Mesothelial cell of epicardium (in vitro differentiated cells): ENCODE data around the gene TUBGCP2. TPM values are rescaled to one million over a fixed set of nuclear protein-coding genes. Genes with fewer than 3 reads are reported as not detected.

Experiments used
- DNase-seq, 2 experiments: peaks; one replicate each; pipeline ENCODE4 v3.0.0; 2021; ENCODE audit warnings: low spot score in 2 of 2; ENCODE audit not compliant: unreplicated experiment in 2 of 2
- H3K27ac Mint-ChIP-seq: 2 replicates; pipeline ENCODE4 v1.8.0; 2021; ENCODE audit warnings: mixed read lengths
- H3K27me3 Mint-ChIP-seq: 2 replicates; pipeline ENCODE4 v1.8.0; 2021; ENCODE audit warnings: low read depth, mixed read lengths
- H3K36me3 Mint-ChIP-seq: 2 replicates; pipeline ENCODE4 v1.8.0; 2021; ENCODE audit warnings: mixed read lengths
- H3K4me1 Mint-ChIP-seq: 2 replicates; pipeline ENCODE4 v1.8.0; 2021; ENCODE audit warnings: mixed read lengths
- H3K4me3 Mint-ChIP-seq: 2 replicates; pipeline ENCODE4 v1.8.0; 2021; ENCODE audit warnings: mild to moderate bottlenecking, moderate library complexity, mixed read lengths
- H3K9me3 Mint-ChIP-seq: 2 replicates; pipeline ENCODE4 v1.8.0; 2021; ENCODE audit warnings: mixed read lengths
- CTCF ChIP-seq: fragments of 200-600 bp; sonication (generic); IDR thresholded peaks from one replicate; pipeline ENCODE4 v1.5.0; 2021; ENCODE audit warnings: antibody characterized with exemption; ENCODE audit not compliant: unreplicated experiment
- total RNA-seq: library from RNA; stranded (reverse); gene quantifications from 3 replicates; pipeline ENCODE4 v1.2.1, GENCODE V29; 2021

The TUBGCP2 gene
- total RNA-seq, 1 donor from 2014 or later = 69.6 TPM

- no peak for TF ChIP-seq CTCF
- Mint-ChIP-seq H3K4me1 (peaks cover 12% of the 10 kb centered on the region), H3K4me3 (no peak overlapping the region), H3K36me3 (no peaks in the 10 kb centered on the region), H3K9me3 (no peaks in the 10 kb centered on the region), H3K27me3 (no peaks in the 10 kb centered on the region), H3K27ac (no peak overlapping the region)
- DNase-seq = no peak
Observed at GRCh38 chr10:133354672-133355240, 46.1 kb upstream of the TUBGCP2 start.

- H3K36me3 Mint-ChIP-seq = no peaks in the 10 kb centered on the region
- H3K27ac Mint-ChIP-seq = no peak overlapping the region
- no peaks in the 10 kb centered on the region for H3K27me3 Mint-ChIP-seq
- H3K9me3 Mint-ChIP-seq = no peaks in the 10 kb centered on the region
- peaks cover 8% of the 10 kb centered on the region for H3K4me1 Mint-ChIP-seq
- no peak for TF ChIP-seq CTCF
- DNase-seq = no peak
- no peak overlapping the region for H3K4me3 Mint-ChIP-seq
Observed at GRCh38 chr10:133353988-133354605, 45.4 kb upstream of the TUBGCP2 start.

- Mint-ChIP-seq H3K27ac (no peak overlapping the region), H3K4me1 (peaks cover 3% of the 10 kb centered on the region), H3K9me3 (no peaks in the 10 kb centered on the region), H3K36me3 (no peaks in the 10 kb centered on the region), H3K27me3 (no peaks in the 10 kb centered on the region), H3K4me3 (no peak overlapping the region)
- no peak for DNase-seq
- no peak for TF ChIP-seq CTCF
Observed at GRCh38 chr10:133353202-133353959, 44.7 kb upstream of the TUBGCP2 start.

- no peak for TF ChIP-seq CTCF
- Mint-ChIP-seq H3K27me3 (no peaks in the 10 kb centered on the region), H3K27ac (no peak overlapping the region), H3K4me3 (no peak overlapping the region), H3K9me3 (no peaks in the 10 kb centered on the region), H3K36me3 (no peaks in the 10 kb centered on the region), H3K4me1 (peaks cover 3% of the 10 kb centered on the region)
- no peak for DNase-seq
Observed at GRCh38 chr10:133351408-133352318, 43.0 kb upstream of the TUBGCP2 start.

GRCh38 chr10:133350950-133351329 is 42.3 kb upstream of the TUBGCP2 start:
- no peak for DNase-seq
- H3K9me3 Mint-ChIP-seq = no peaks in the 10 kb centered on the region
- no peak overlapping the region for H3K27ac Mint-ChIP-seq
- H3K27me3 Mint-ChIP-seq = no peaks in the 10 kb centered on the region
- H3K36me3 Mint-ChIP-seq = no peaks in the 10 kb centered on the region
- H3K4me3 Mint-ChIP-seq = no peak overlapping the region
- peaks cover under 1% of the 10 kb centered on the region for H3K4me1 Mint-ChIP-seq
- TF ChIP-seq CTCF = no peak
